PC-9 (cell line): ENCODE measurements around the gene SLC9A9. TPM values are rescaled to one million over a fixed set of nuclear protein-coding genes. Genes with fewer than 3 reads are reported as not detected.

Experiments used
- BruUV-seq: library from RNA; stranded (reverse); fragments of 400-500 nt; replicated peaks from 2 replicates; lab custom pipeline; 2021; lab: Mats Ljungman, UMichigan
- CTCF ChIA-PET: fragments of 300-600 bp; sonication (Branson Sonifier 250); formaldehyde crosslinking; loops from one replicate; lab custom pipeline; 2022; ENCODE audit warnings: antibody characterized with exemption; lab: Charles Lee
- POLR2A ChIA-PET: fragments of 300-600 bp; sonication (Branson Sonifier 250); formaldehyde crosslinking; loops from one replicate; lab custom pipeline; 2022; ENCODE audit warnings: antibody characterized with exemption; ENCODE audit not compliant: unreplicated experiment; lab: Charles Lee
- DNase-seq, 2 experiments: peaks; one replicate each; pipeline versions ENCODE4 v3.0.0 to v3.0.0-alpha.2; 2015 to 2022; ENCODE audit warnings: mixed read lengths in 1 of 2
- H2AFZ ChIP-seq: fragments of 200-600 bp; sonication (generic); 2 replicates; pipeline ENCODE4 v1.8.1; 2017; ENCODE audit warnings: antibody characterized with exemption
- H3F3A ChIP-seq: fragments of 200-600 bp; sonication (generic); 2 replicates; pipeline ENCODE4 v1.8.1; 2017; ENCODE audit warnings: antibody characterized with exemption, mild to moderate bottlenecking, low read depth; ENCODE audit not compliant: insufficient read depth
- H3K27ac ChIP-seq: fragments of 200-600 bp; sonication (generic); 2 replicates; pipeline ENCODE4 v1.6.1; 2016; ENCODE audit warnings: mixed run types
- H3K27me3 ChIP-seq: fragments of 200-600 bp; sonication (generic); 2 replicates; pipeline ENCODE4 v1.6.1; 2016; ENCODE audit warnings: low read depth, mixed run types; ENCODE audit not compliant: insufficient read depth
- H3K36me3 ChIP-seq: fragments of 200-600 bp; sonication (generic); 2 replicates; pipeline ENCODE4 v1.6.1; 2016; ENCODE audit warnings: low read depth, mixed run types
- H3K4me1 ChIP-seq: fragments of 200-600 bp; sonication (generic); replicated peaks from 2 replicates; pipeline ENCODE4 v1.6.1; 2016; ENCODE audit warnings: mixed run types; ENCODE audit not compliant: insufficient read depth
- H3K4me2 ChIP-seq: fragments of 200-600 bp; sonication (generic); 2 replicates; pipeline ENCODE4 v1.6.1; 2017; ENCODE audit warnings: mixed run types
- H3K4me3 ChIP-seq: fragments of 200-600 bp; sonication (generic); 2 replicates; pipeline ENCODE4 v1.6.1; 2016; ENCODE audit warnings: mixed run types
- H3K79me2 ChIP-seq: fragments of 200-600 bp; sonication (generic); 2 replicates; pipeline ENCODE4 v1.6.1; 2017; ENCODE audit warnings: low read depth, mixed run types
- H3K9me2 ChIP-seq: fragments of 200-600 bp; sonication (generic); 2 replicates; pipeline ENCODE4 v1.8.1; 2017; ENCODE audit warnings: mild to moderate bottlenecking; ENCODE audit not compliant: insufficient read depth
- H3K9me3 ChIP-seq: fragments of 200-600 bp; sonication (generic); 2 replicates; pipeline ENCODE4 v1.8.1; 2016; ENCODE audit warnings: low read depth; ENCODE audit not compliant: insufficient read depth
- H4K20me1 ChIP-seq: fragments of 200-600 bp; sonication (generic); 2 replicates; pipeline ENCODE4 v1.8.1; 2017; ENCODE audit not compliant: insufficient read depth
- CTCF ChIP-seq: fragments of 200-600 bp; sonication (generic); conservative IDR thresholded peaks from 2 replicates; pipeline ENCODE4 v1.6.1; 2017; ENCODE audit warnings: mixed run types, antibody characterized with exemption, mild to moderate bottlenecking, moderate library complexity
- EZH2 ChIP-seq: fragments of 200-600 bp; sonication (generic); IDR thresholded peaks from 2 replicates; pipeline ENCODE4 v1.8.0; 2017; ENCODE audit warnings: antibody characterized with exemption, low read depth
- intact Hi-C: fragments of 100-400 bp; cut with micrococcal nuclease; formaldehyde crosslinking; loops from one replicate; pipeline ENCODE4 v1.10.0; 2022; ENCODE audit not compliant: unreplicated experiment
- total RNA-seq: library from RNA; stranded (reverse); gene quantifications from 2 replicates; pipeline ENCODE4 v1.2.3, GENCODE V29; 2021

Gene SLC9A9
- total RNA-seq, 1 experiment from 2014 or later, result 1.7 TPM

- Histone ChIP-seq H3K79me2 (no peaks in the 10 kb centered on the region), H3K4me2 (no peak overlapping the region), H3K27me3 (no peaks in the 10 kb centered on the region), H3F3A (no peaks in the 10 kb centered on the region), H4K20me1 (no peaks in the 10 kb centered on the region), H3K9me3 (no peaks in the 10 kb centered on the region), H3K9me2 (no peaks in the 10 kb centered on the region; the same call in 1 of the 2 replicates), H3K36me3 (no peaks in the 10 kb centered on the region), H3K4me1 (no peaks in the 10 kb centered on the region), H3K27ac (no peak overlapping the region), H2AFZ (no peak overlapping the region), H3K4me3 (no peak overlapping the region)
- intact Hi-C loops, result no loop called here
- BruUV-seq, result no TSS peak
- CTCF ChIA-PET, result no interaction called here
- POLR2A ChIA-PET, result no interaction called here
- no peak for DNase-seq
- TF ChIP-seq CTCF (no peak), EZH2 (no peak)
Measured at GRCh38 chr3:143396790-143397189, 451.5 kb downstream of the SLC9A9 start.

- no peak overlapping the region for H3K4me3 ChIP-seq
- no peak overlapping the region for H3K27ac ChIP-seq
- intact Hi-C loops, result no loop called here
- ChIA-PET POLR2A (no interaction called here), CTCF (no interaction called here)
- TF ChIP-seq EZH2 (no peak), CTCF (no peak)
- no TSS peak for BruUV-seq
- H3F3A ChIP-seq, result no peaks in the 10 kb centered on the region
- H3K36me3 ChIP-seq, result no peaks in the 10 kb centered on the region
- DNase-seq, result no peak
- no peaks in the 10 kb centered on the region for H3K79me2 ChIP-seq
- no peaks in the 10 kb centered on the region for H4K20me1 ChIP-seq
- H3K4me2 ChIP-seq, result no peak overlapping the region
- no peaks in the 10 kb centered on the region for H3K4me1 ChIP-seq
- H3K9me2 ChIP-seq, result no peaks in the 10 kb centered on the region; the same call in 1 of the 2 replicates
- no peaks in the 10 kb centered on the region for H3K27me3 ChIP-seq
- H3K9me3 ChIP-seq, result no peaks in the 10 kb centered on the region
- H2AFZ ChIP-seq, result no peak overlapping the region
Measured at GRCh38 chr3:143389388-143389787, 458.9 kb downstream of the SLC9A9 start.

GRCh38 chr3:143387425-143387824 is 460.8 kb downstream of the SLC9A9 start:
- intact Hi-C loops, result no loop called here

More at GRCh38 chr3:143387425-143387824, 460.8 kb downstream of the SLC9A9 start:
- Histone ChIP-seq H3K4me3 (no peak overlapping the region), H3K27ac (no peak overlapping the region), H3K9me2 (no peaks in the 10 kb centered on the region), H3K4me2 (no peak overlapping the region), H3F3A (no peaks in the 10 kb centered on the region), H3K36me3 (no peaks in the 10 kb centered on the region), H4K20me1 (no peaks in the 10 kb centered on the region), H3K27me3 (no peaks in the 10 kb centered on the region), H3K4me1 (no peaks in the 10 kb centered on the region), H2AFZ (no peak overlapping the region), H3K79me2 (no peaks in the 10 kb centered on the region), H3K9me3 (no peaks in the 10 kb centered on the region)
- ChIA-PET POLR2A (no interaction called here), CTCF (no interaction called here)
- DNase-seq, result no peak
- TF ChIP-seq EZH2 (no peak), CTCF (no peak)
- BruUV-seq, result no TSS peak
